ENCODE data around the gene DNPH1. TPM values are rescaled to one million over a fixed set of nuclear protein-coding genes. Genes with fewer than 3 reads are reported as not detected.

The DNPH1 gene
- total and polyA plus RNA-seq, 9 of the 15 experiments (the other 6 are each of a cell fraction or from before 2014, with no cell fraction given): 7.3 to 300 (median 68.7) TPM

- TF ChIP-seq YY1 (IDR thresholded peaks at IDR 0.05; ENCODE audit: borderline replicate concordance in 1 of 3, control insufficient read depth in 1 of 3, extremely low read depth in 1 of 3, insufficient read depth in 3 of 3, insufficient read length in 1 of 3, insufficient replicate concordance in 2 of 3, low read depth in 1 of 3, low read length in 2 of 3) (peak; percentile 83 to 97 (median 94)), ZNF41 (CRISPR knock-in tag; conservative IDR thresholded peaks at IDR 0.05) (0 out of 2 replicates have a peak, but pooled peaks have one; percentile 9), RAD51 (IDR thresholded peaks at IDR 0.05; ENCODE audit: borderline replicate concordance, low read depth) (peak; percentile 82), ATF7 (IDR thresholded peaks at IDR 0.05) (peak; percentile 75), MTF1 (CRISPR knock-in tag; IDR thresholded peaks at IDR 0.05; ENCODE audit: borderline replicate concordance) (peak; percentile 34; the same call in 1 of the 2 replicates), ZNF232 (CRISPR knock-in tag; IDR thresholded peaks at IDR 0.05) (peak; percentile 61; the same call in 1 of the 2 replicates), THAP12 (CRISPR knock-in tag; IDR thresholded peaks at IDR 0.05) (peak; percentile 85; the same call in 1 of the 2 replicates), ZBTB7A (IDR thresholded peaks at IDR 0.05; ENCODE audit: borderline replicate concordance, control insufficient read depth, low read depth, low read length) (peak; percentile 10; the same call in 1 of the 2 replicates), KLF16 (IDR thresholded peaks at IDR 0.05) (peak; percentile 41; the same call in 1 of the 2 replicates), TEAD4 (IDR thresholded peaks at IDR 0.05; ENCODE audit: low read length) (peak; percentile 25), TEAD4 (CRISPR knock-in tag; IDR thresholded peaks at IDR 0.05; ENCODE audit: borderline replicate concordance) (no peak), XRCC5 (IDR thresholded peaks at IDR 0.05; ENCODE audit: low read depth, low read length) (peak; percentile 90), HDAC1 (IDR thresholded peaks at IDR 0.05) (peak in 1 of 2 experiments; percentile 55; a peak in 1 of 4 replicates), TAL1 (IDR thresholded peaks at IDR 0.05) (no peak), E2F5 (CRISPR knock-in tag; IDR thresholded peaks at IDR 0.05) (peak; percentile 93), RNF2 (IDR thresholded peaks at IDR 0.05) (peak; percentile 57; the same call in 1 of the 2 replicates)
- TF ChIP-seq, protein P1, sequence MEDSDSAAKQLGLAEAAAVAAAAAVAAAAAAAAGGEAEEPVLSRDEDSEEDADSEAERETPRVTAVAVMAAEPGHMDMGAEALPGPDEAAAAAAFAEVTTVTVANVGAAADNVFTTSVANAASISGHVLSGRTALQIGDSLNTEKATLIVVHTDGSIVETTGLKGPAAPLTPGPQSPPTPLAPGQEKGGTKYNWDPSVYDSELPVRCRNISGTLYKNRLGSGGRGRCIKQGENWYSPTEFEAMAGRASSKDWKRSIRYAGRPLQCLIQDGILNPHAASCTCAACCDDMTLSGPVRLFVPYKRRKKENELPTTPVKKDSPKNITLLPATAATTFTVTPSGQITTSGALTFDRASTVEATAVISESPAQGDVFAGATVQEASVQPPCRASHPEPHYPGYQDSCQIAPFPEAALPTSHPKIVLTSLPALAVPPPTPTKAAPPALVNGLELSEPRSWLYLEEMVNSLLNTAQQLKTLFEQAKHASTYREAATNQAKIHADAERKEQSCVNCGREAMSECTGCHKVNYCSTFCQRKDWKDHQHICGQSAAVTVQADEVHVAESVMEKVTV (CRISPR knock-in tag; IDR thresholded peaks at IDR 0.05): peak; percentile 33; the same call in 1 of the 2 replicates
- TF ChIP-seq, protein P2, sequence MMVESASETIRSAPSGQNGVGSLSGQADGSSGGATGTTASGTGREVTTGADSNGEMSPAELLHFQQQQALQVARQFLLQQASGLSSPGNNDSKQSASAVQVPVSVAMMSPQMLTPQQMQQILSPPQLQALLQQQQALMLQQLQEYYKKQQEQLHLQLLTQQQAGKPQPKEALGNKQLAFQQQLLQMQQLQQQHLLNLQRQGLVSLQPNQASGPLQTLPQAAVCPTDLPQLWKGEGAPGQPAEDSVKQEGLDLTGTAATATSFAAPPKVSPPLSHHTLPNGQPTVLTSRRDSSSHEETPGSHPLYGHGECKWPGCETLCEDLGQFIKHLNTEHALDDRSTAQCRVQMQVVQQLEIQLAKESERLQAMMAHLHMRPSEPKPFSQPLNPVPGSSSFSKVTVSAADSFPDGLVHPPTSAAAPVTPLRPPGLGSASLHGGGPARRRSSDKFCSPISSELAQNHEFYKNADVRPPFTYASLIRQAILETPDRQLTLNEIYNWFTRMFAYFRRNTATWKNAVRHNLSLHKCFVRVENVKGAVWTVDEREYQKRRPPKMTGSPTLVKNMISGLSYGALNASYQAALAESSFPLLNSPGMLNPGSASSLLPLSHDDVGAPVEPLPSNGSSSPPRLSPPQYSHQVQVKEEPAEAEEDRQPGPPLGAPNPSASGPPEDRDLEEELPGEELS (CRISPR knock-in tag; IDR thresholded peaks at IDR 0.05; ENCODE audit: borderline replicate concordance): peak; percentile 84; the same call in 1 of the 2 replicates
Observed at GRCh38 chr6:43228951-43229802, at the start of gene DNPH1 (continued).
